Activated naive CD8-positive, alpha-beta T cell treated with anti-CD3 and anti-CD28 coated beads, Interleukin-2, amount 50 U/mL, for 16 hours (primary cell): ENCODE data around the gene SCARB2.
A peak's percentile ranks its signal among the peaks of the same experiment; 100 is the strongest.

Experiments
- DNase-seq: peaks from one replicate; pipeline ENCODE4 v3.0.0-alpha.2; 2020; ENCODE audit warnings: low read depth, low spot score

Gene SCARB2

DNA sequence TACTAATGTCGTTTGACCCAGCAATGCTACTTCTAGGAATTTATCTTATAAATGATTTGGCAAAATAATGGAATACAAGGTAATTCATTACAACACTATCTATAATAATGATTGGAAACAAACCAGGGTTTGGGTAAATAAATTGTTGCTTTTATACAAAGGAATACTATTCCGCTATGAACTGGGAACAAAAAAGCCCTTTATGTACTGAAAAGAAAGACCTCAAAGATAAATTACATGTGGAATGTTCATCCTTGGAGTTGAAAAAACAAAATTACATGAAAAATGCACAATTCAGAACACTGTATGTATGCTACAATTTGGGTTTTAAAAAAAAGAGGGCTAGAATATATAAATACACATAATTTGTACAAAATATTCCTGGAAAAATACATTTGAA is 60.3 kb downstream of the SCARB2 start:
- DNase-seq, result no peak

DNA sequence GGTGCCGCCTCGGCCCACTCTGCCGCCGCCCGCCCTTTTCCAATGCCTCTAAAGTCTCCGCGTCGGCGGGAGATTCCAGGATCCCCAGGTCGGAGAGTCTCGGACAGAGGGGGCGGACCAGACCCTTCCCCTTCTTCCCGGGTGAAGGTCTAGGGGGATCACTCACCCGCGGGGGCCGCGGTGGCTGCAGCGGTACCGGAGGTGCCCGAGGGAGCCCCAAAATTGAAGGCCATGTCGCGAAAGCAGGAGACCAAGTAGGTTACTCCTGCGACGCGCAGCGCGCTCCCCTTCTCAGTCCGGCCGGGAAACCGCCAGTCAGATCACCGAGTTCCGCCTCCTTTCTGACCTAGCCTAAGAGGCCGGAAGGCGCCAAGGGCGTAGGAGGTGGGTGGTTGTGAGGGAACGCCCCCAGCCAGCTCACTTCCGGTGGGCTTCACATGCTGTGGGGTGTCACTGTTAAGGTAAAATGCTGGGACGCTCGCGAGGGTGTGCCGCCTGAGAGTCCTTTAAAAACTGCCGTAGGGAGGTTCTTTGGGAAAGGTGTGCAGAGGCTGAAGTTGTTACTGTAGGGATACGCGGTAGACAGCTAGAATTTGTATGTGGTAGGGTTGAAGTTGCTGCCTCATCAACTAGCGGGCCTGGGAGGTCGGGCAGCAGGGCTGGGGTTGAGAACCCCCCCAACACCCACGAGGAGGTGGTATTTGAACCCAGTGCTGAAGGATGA is 65.3 kb downstream of the SCARB2 start, which contains the start of gene NUP54:
TSS of gene NUP54 (minus strand) at position 256 of the 724 bp plus-strand sequence. CDS start at position 233, 23 bp downstream.
- peak; percentile 95 for DNase-seq

- peak; percentile 9 for DNase-seq
Measured at GRCh38 chr4:76147454-76148141, 66.0 kb downstream of the SCARB2 start.

GRCh38 chr4:76144546-76144945 is 69.1 kb downstream of the SCARB2 start:
- no peak for DNase-seq

DNA sequence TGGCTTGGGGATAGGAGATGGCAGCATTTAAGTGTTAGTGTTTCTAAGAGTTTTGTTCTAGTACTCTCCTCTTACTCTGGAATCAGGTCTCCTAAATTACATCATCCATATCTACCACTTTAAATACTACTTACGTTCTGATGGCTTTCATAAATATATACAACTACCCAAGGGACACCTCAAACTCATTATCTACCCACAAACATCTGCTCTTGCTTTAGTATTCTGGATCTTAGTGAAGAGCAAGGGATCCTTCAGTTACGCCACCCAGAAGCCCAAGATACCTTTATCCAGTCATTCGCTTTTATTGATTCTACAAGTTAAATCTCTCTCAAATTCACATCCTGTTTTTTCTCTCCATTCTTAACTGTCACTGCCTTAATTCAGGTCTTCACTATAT is 72.4 kb downstream of the SCARB2 start:
- no peak for DNase-seq

- DNase-seq, result no peak
Measured at GRCh38 chr4:76127754-76128153, 85.9 kb downstream of the SCARB2 start.

DNA sequence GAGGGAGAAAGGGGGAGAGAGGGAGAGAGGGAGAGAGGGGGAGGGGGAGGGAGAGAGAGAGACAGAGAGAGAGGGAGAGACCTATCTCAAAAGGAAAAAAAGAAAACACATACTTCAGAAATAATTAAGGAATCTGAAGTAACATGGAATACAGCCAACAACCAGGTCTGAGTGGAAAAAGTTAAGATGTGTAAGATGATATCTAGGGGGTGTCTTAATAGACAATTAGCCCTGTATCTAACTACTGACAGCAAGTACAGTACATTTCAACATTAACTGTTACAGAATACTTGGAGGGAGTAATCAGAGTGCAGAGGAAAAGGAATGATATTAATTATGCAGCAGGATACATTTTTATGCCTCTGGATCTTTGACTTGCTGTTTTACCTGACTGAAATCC is 87.8 kb downstream of the SCARB2 start:
- DNase-seq, result no peak

DNA sequence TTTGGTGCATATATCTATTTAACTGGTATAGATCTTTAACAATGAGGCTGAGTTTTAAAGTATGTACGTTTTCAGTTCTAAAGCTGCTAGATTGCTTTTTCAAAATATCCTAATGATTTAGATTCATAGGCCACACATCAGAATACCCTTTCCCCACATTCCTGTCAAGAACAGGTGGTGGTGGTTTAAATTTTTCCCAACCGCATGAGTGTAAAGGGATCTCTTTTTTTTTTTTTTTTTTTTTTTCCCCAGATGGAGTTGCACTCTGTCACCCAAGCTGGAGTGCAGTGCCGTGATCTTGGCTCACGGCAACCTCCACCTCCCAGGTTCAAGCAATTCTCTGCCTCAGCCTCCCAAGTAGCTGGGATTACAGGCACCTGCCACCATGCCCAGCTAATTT is 93.4 kb downstream of the SCARB2 start:
- no peak for DNase-seq

- no peak for DNase-seq
Measured at GRCh38 chr4:76117536-76117935, 96.1 kb downstream of the SCARB2 start.

DNA sequence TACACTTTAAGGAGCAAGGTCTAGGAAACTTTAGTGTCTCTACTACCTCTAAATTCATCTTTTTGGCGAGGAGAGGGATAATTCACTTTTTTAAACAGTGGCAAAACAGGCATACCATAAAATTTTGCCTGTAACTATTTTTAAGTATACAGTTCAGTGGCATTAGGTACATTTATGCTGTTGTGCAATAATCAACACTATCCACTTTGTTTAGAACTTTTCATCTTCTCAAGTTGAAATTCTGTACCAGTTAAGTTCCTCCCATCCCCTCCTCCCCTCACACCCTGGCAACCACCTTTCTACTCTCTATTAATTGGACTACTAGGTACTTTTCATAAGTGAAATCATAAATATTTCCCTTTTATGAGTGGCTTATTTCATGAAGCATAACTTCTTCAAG is 96.8 kb downstream of the SCARB2 start:
- DNase-seq, result no peak
